ENCODE results near the gene ZFP3. TPM values are rescaled to one million over a fixed set of nuclear protein-coding genes. Genes with fewer than 3 reads are reported as not detected.
"Not testable (repeated sequence)": the region's sequence is repeated elsewhere in the genome, so short reads cannot be mapped to it uniquely, and the experiment has no call there.

Gene ZFP3
- 0.98 and 1.3 TPM in 2 replicates for total RNA-seq
- long read RNA-seq = 0 reads

DNA sequence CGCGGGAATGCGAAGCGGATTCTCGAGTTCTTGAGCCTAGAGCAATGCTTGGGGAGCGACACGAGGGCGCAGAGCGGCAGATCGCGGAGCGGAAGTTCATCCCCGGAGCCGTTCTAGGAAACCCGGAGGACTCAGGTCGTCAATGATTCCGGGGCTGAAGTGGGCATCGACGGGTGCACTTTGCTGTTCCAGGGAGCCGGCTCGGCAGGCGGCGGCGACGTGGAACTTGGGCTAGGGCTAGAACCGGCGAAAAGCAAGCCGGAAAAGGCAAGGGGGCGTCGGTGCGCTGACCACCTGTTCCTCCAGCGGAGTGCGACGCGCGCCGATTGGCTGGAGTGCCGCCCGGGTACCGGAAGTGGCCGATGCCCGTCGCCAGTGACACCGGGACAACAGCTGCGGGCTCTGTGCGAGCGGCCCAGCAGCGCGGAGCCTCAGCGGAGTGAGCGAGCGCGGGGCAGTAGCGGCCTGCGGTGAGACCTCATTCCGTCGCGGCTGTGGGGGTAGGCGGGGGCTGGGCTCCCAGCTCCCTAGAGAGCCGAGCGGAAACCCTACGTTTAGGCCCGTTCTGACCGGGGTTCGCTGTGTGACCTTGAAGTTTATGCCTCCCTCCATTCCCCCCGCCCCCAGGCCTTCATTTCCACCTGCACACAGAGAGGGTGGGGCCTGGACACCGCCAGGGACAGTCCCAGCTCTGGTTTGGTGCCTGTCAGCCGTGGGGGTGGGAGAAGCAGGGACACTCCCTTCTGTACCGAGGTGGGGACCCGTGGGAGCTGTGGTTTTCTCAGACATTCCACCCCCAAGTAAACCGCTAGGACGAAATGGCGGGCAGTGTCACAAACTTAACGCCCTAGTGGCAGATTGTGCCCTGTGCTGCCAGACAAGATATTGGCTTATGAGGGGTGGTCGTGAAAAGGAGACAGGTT is at the start of gene ZFP3:
TSS of gene ZFP3 (plus strand) at position 362 of the 923 bp plus-strand sequence. CDS start 13,038 bp downstream, outside the sequence.
- peak within 1 kb of the TSS; percentile 65 for H3K4me3 Mint-ChIP-seq (ENCODE audit: low read depth)
- TF ChIP-seq, protein P1, sequence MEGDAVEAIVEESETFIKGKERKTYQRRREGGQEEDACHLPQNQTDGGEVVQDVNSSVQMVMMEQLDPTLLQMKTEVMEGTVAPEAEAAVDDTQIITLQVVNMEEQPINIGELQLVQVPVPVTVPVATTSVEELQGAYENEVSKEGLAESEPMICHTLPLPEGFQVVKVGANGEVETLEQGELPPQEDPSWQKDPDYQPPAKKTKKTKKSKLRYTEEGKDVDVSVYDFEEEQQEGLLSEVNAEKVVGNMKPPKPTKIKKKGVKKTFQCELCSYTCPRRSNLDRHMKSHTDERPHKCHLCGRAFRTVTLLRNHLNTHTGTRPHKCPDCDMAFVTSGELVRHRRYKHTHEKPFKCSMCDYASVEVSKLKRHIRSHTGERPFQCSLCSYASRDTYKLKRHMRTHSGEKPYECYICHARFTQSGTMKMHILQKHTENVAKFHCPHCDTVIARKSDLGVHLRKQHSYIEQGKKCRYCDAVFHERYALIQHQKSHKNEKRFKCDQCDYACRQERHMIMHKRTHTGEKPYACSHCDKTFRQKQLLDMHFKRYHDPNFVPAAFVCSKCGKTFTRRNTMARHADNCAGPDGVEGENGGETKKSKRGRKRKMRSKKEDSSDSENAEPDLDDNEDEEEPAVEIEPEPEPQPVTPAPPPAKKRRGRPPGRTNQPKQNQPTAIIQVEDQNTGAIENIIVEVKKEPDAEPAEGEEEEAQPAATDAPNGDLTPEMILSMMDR (IDR thresholded peaks at IDR 0.05; ENCODE audit: unreplicated experiment) = no peak
- peak within 1 kb of the TSS; percentile 20 for H3K27ac Mint-ChIP-seq
- DNase-seq (ENCODE audit: low spot score, unreplicated experiment) = no peak
- H3K36me3 Mint-ChIP-seq (ENCODE audit: insufficient read depth) = peaks cover 6% of the 10 kb centered on the region
- peaks cover 7% of the 10 kb centered on the region for H3K9me3 Mint-ChIP-seq (ENCODE audit: low read depth)
- H3K27me3 Mint-ChIP-seq = no peaks in the 10 kb centered on the region
- peaks cover 8% of the 10 kb centered on the region for H3K4me1 Mint-ChIP-seq (ENCODE audit: low read depth)

DNA sequence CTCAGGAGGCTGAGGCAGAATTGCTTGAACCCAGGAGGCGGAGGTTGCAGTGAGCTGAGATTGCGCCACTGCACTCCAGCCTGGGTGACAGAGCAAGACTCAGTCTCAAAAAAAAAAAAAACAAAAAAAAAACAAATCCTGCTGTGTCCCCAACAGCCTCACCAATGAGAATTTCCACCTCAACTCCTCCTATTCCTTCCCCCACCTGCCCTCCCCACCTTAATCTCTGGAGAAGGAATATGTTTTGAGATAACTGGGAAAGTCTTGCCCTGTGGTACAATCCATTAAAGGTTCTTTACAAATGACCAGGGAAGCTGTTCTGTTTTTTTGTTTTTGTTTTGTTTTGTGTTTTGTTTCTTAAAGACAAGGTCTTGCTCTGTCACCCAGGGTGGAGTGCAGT is 48.1 kb upstream of the ZFP3 start:
- H3K4me1 Mint-ChIP-seq (ENCODE audit: low read depth); H3K4me3 Mint-ChIP-seq (ENCODE audit: low read depth); H3K27ac Mint-ChIP-seq; H3K9me3 Mint-ChIP-seq (ENCODE audit: low read depth); H3K36me3 Mint-ChIP-seq (ENCODE audit: insufficient read depth); DNase-seq (ENCODE audit: low spot score, unreplicated experiment): not testable (repeated sequence)
- H3K27me3 Mint-ChIP-seq = peaks cover 31% of the 10 kb centered on the region

DNA sequence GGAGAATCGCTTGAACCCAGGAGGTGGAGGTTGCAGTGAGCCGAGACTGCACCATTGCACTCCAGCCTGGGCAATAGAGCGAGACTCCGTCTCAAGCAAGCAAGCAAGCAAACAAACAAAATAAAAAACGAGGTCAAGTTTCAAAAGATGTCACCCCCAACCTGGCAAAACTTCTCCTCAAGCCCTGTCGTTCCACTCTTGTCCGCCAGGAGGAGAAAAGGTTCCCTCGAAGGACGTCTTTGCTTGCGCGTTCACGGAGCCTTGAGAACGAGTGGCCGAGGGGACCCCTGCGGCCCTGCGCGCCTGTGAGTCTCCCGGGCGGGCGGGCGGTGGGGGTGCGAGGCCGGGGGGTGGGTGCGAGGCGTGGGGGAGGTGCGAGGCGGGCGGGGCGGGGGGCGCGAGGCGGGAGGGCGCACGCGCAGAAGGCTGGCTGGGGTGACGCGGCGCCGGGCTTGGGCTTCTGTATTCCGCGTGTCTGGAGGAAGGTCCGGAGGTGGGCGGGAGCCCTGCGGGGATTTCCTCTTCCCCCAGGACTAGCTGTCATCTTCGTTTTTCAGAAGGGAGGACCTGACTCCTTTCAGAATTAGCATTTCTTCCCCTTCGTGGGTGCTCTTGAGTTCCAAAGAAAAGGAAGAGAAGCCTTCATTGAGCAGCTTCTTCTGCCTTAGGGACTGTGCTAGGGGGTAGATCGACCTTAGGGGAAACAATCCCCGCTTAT is 46.7 kb upstream of the ZFP3 start:
- H3K9me3 Mint-ChIP-seq (ENCODE audit: low read depth) = no peaks in the 10 kb centered on the region
- H3K27ac Mint-ChIP-seq = peak overlapping the region; percentile 81
- H3K4me1 Mint-ChIP-seq (ENCODE audit: low read depth) = peaks cover 2% of the 10 kb centered on the region
- peaks cover 31% of the 10 kb centered on the region for H3K27me3 Mint-ChIP-seq
- no peaks in the 10 kb centered on the region for H3K36me3 Mint-ChIP-seq (ENCODE audit: insufficient read depth)
- TF ChIP-seq, protein P1 (IDR thresholded peaks at IDR 0.05; ENCODE audit: unreplicated experiment) = peak; percentile 68
- DNase-seq (ENCODE audit: low spot score, unreplicated experiment) = peak; percentile 79
- H3K4me3 Mint-ChIP-seq (ENCODE audit: low read depth) = peak overlapping the region; percentile 69

DNA sequence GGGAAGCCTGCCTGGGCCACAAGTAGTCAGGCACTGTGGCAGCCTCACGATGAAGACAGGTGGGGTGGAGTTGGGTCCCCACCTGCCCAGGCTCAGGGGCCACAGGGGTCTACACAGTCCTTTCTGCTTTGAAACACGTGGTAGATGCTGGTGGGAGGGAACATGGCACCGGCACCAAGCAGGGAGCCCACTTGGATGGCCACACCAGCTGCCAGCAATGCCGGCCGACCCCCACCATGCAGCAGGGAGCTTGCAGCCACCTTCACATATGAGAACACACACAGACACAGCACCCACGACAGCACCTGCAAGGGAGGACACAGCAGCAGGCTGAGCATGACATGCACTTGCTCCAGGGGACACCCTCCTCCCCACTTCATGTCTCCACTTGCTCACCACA is 45.4 kb upstream of the ZFP3 start:
- Mint-ChIP-seq H3K36me3 (ENCODE audit: insufficient read depth) (no peaks in the 10 kb centered on the region), H3K9me3 (ENCODE audit: low read depth) (no peaks in the 10 kb centered on the region), H3K4me3 (ENCODE audit: low read depth) (no peak overlapping the region), H3K27ac (no peak overlapping the region), H3K4me1 (ENCODE audit: low read depth) (peaks cover 2% of the 10 kb centered on the region), H3K27me3 (peaks cover 31% of the 10 kb centered on the region)
- DNase-seq (ENCODE audit: low spot score, unreplicated experiment) = no peak
- TF ChIP-seq, protein P1 (IDR thresholded peaks at IDR 0.05; ENCODE audit: unreplicated experiment) = no peak

DNA sequence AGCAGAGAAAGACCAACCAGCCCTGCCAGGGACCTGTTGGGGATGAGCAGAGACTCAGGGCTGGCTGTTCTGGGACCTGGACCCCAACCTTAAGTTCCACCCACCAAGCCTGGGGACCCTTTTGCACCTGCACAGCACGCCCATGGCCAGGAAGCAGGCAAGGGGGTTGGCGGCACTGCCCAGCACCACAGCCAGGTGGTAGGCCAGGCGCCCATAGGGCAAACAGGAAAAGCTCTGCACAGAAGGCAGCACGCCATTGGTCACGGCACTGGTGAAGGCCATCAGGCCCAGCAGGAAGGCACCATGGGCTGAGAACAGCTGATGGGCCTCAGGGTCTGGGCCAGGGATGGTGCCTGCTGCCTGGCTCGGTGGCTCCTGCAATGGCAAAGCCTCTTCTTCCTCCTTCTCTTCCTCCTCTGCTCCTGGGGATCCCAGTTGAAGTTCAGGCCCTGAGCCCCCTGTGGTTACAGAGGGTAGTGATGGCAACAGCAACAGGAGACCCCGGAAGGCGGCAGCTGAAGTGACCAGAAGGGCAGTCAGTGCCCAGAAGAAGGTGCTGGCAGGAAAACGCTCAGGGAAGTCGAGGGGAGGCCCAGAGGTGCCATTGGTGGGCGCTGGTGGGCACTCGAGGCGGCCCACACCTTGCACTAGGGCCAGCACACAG is 44.8 kb upstream of the ZFP3 start:
- Mint-ChIP-seq H3K27me3 (peaks cover 31% of the 10 kb centered on the region), H3K27ac (no peak overlapping the region), H3K9me3 (ENCODE audit: low read depth) (no peaks in the 10 kb centered on the region), H3K36me3 (ENCODE audit: insufficient read depth) (no peaks in the 10 kb centered on the region), H3K4me3 (ENCODE audit: low read depth) (no peak overlapping the region), H3K4me1 (ENCODE audit: low read depth) (peaks cover 2% of the 10 kb centered on the region)
- TF ChIP-seq, protein P1 (IDR thresholded peaks at IDR 0.05; ENCODE audit: unreplicated experiment) = peak; percentile 28
- no peak for DNase-seq (ENCODE audit: low spot score, unreplicated experiment)

Data from progenitor cell of endocrine pancreas (in vitro differentiated cells).